ENCODE data around the gene FCGR2B. TPM values are rescaled to one million over a fixed set of nuclear protein-coding genes. Genes with fewer than 3 reads are reported as not detected.
"Not testable (repeated sequence)": the region's sequence is repeated elsewhere in the genome, so short reads cannot be mapped to it uniquely, and the experiment has no call there.

Gene FCGR2B
- total RNA-seq: 1.6 TPM

DNA sequence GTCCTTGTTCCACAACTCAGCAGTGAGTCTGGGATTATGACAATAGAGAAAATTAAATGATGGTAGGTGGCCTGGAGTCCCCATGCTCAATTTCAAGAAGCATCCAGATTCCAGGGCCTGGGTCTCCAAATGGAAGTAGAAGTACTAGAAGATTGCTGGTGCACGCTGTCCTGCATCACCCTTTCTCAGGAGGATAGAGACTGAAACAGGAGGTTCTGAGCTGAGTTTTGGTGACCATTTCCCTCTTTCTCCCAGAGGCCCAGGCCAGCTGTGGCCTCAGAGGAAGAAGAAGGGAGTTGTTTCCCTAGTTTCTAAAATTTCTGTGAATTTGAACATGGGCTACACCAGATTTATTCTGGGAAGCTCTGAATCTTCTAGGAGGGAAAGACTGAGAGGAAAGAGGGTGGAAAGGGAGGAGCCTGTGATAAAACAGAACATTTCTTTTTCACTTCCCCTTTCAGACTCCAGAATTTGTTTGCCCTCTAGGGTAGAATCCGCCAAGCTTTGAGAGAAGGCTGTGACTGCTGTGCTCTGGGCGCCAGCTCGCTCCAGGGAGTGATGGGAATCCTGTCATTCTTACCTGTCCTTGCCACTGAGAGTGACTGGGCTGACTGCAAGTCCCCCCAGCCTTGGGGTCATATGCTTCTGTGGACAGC, at the start of gene FCGR2B:
Gene FCGR2B (plus strand): TSS at position 460 of the 656 bp plus-strand sequence. CDS start 99 bp downstream, at position 559.
- DNase-seq: not testable (repeated sequence)

DNA sequence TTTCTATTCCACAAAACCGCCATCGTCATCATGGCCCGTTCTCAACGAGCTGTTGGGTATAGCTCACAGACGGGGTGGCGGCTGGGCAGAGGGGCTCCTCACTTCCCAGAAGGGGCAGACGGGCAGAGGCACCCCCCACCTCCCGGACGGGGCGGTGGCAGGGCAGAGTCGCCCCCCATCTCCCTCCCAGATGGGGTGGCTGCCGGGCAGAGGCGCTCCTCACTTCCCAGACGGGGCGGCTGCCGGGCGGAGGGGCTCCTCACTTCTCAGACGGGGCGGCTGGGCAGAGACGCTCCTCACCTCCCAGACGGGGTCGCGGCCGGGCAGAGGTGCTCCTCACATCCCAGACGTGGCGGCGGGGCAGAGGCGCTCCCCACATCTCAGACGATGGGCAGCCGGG, 46.5 kb upstream of the FCGR2B start:
- DNase-seq: not testable (repeated sequence)

DNA sequence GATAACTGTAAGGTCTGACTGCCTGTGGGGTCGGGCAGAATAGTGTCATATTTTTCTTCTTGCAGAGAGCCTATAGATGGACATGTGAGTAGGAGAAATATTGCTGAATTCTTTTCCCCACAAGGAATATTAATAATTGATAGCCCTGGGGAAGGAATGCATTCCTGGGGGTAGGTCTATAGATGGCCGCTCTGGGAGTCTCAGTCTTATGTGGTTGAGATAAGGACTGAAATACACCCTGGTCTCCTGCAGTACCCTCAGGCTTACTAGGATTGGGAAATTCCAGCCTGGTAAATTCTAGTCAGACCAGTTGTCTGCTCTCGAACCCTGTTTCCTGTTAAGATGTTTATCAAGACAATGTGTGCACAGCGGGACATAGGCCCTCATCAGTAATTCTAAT, 44.4 kb upstream of the FCGR2B start:
- not testable (repeated sequence) for DNase-seq

DNA sequence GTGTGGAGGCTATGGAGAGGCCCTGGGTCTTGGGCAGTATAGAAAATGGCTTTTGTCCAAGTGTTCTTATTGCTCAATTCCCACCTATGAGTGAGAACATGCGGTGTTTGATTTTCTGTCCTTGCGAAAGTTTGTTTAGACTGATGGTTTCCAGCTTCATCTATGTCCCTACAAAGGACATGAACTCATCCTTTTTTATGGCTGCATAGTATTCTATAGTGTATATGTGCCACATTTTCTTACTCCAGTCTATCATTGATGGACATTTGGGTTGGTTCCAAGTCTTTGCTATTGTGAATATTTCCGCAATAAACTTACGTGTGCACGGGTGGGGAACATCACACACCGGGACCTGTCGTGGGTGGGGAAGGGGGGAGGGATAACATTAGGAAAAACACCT, 42.5 kb upstream of the FCGR2B start:
- DNase-seq: not testable (repeated sequence)

DNA sequence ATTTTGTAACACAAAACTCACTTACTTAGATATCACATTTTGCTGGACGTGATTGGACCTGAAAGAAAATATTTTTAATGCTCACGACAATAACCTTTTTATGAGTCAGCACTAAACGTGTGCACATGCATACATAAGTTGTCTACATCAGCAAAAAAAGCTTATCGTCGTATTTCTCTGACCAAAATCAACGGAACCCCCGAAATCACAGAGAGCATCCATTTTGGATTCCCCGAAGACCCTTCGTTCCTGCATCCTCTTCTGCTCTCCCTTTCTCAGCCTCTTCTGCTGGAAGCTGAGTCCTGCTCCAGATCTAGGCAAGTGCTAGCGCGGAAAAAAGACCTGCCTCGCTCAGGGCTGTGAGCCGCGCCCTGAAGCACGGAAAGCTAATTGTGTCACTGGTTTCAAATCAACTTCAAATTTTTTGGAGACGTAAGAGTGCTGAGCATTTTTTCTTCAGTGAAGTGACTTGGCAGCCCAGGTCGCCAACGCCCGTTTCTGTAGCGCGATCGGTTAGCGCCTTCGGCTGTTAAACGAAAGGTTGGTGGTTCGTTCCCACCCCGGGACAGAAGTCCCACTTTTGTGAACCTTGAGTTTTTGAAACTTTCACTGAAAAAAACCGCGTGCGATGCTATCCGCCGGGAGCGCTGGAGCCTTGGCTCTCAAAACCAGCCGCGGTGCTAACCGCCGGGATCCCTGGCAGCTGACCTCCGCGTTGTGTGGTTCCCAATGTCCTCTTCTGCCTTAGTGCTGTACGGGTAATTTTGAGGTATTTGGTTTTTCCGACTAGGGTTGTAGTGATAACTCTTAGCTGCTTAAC, 41.6 kb upstream of the FCGR2B start:
- peak; percentile 80 for DNase-seq

DNA sequence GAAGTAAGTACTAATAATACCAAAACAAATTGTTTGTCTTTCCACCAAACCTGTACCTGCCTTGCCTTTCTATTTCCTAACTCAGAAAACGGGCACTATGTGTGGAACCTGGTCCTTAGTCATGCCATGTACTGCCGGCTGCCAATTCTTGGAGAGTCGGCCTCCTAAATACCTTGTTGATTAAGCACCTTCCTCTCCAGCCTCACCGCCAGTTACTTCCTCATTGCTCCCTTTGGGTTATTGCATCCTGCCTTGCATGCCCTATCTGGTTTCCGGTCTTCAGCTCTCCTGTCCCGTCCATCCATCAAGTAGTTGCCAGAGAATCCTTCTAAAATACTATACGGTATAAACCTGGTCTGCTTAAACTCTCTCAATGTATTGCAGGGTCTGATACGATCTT, 40.9 kb upstream of the FCGR2B start:
- not testable (repeated sequence) for DNase-seq

DNA sequence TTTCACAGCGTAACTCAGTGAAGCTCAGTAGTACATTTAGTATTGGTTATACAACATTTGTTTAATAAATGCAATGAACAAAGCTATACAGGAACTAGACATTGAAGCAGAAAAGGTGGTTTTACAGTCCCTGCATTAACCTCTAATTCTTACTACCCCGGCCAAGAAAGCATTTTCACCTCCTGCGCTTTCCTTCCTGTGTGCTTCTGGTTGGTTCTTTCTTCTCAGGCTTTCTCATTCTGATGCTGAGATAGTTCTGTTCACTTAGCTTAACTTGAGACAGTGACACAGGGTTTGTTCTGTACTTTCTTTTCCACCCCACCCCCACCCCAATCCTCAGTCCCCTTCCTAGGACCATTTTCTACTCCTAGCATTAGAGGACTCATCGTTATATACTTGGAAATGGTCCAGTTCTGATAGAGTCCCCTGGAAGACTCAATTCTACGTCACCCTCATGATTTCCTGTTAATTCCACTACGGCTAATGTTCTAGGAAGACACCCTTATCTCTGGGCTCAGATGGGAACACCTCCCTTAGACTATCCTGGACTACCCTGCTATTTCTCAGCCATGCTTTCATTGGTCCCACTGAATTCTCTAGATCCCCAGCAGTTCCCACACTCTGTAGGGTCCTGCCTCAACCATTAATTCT, 39.4 kb upstream of the FCGR2B start:
- not testable (repeated sequence) for DNase-seq

DNA sequence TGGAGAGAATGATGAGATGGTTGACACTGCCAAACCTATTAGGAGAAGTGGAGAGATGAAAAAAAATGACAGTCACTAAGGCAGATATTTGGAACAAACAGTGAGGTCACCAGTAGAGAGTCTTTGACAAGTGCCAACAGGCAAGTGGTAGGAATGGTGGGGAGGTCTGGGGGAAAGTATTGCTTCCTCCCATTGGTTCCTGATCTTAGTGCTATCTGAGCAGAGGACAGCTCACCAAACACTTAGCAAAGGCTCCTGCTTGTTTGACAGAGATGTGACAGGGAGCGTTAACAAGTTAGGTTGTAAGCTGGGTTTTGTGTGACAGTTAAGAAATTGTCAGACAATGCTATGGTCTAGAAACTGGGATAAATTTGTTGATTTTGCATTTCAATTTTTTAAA, 38.3 kb upstream of the FCGR2B start:
- DNase-seq: not testable (repeated sequence)

DNA sequence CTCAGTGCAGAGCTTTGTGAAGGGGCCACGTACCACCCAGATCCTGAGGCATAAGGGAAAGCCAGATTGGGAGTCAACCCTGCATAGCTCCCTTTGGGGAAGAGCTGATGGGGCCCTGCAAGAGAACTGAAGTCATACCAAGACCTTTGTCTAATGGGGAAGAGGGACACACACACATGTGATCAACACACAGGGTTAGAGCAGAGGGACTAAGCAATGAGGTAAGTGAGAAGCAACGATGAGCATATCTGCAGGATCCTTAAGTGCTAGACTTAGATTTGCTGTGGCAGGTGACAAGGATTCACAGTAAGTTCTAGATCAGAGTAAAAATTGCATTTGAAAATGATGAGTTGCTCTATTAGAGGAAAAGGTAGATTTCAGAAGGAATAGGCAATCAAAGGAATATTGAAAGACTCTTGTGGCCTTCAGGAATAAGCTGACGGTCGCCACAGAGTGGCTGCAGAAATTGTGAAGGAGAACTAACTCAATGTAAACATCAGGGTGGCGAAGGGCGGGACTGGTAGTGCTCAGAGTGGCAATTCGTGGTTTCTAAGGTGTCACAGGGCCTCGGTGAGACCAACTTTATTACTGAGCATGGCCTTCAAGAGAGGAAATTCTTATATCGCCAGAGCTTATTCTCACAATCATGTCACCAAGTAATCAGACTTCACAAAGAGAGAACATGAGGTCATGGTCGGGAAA, 36.3 kb upstream of the FCGR2B start:
- not testable (repeated sequence) for DNase-seq

DNA sequence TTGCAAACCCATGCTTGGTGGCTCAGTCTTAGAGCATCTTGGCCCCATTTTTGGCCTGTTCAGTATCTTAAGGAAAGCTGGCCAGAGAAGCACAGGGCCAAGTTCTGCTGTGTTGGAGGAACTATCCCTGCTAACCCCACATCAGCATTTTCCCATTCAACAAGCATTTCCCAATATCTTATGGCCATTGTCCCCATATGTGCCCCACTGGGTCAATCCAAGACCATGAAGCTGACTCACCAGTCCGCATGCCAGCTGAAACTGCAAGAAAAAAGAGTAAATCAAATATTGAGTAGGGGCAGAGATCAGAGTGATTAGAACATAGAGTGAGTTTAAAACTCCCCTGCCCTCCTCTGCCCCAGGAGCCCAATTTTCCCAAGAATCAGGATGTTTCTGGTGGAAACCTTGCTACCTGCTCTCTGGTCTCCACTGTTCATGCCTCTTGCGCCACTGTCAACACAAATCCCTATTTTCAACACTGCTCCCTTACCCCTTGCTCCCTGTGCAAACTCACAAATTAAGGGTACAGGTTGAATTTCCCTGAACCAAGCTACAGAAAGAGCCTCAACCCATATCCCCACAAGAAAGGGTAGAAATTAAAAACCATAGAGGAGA, 32.7 kb upstream of the FCGR2B start:
- DNase-seq: not testable (repeated sequence)

DNA sequence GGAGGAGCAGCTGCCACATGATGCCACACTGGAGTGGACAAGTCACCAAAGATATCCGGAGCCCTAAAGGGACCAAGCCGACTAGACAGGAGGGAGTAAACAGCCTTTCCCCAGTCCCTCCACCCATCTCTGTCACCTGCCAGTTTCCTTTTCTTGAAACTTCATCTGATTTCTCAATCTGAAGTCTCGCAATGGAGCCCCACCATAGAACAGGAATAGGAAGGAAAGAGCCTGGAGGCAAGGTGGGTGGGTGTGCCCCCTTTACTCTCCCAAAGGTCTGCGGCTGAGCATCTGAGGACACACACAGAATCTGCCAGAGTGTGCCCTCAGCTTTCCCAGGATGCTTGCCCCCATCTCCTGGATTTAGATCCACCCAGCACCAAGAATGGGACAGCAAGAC, 31.9 kb upstream of the FCGR2B start, which contains the start of gene FCGR3B:
Gene FCGR3B (minus strand): TSS at position 101 of the 400 bp plus-strand sequence. CDS start 82 bp downstream, at position 19.
- DNase-seq: no peak

DNA sequence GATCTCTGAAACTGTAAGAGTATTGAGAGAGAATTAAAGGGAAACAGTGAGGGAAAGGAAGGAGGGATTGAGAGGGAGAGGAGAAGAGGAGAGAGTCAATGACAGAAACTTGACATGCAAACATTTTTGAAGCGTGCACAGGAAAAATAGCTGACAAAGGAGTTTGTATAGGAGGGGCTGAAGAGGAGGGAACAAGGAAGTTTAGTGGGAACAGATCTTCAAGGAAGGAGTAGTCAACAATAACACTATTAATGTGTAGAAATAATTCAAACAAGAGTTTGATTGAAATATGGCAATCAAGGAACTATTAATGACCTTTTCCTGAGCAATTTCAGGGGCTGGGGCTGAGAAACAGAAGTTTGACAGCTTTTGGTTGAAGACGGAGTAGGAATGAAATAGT, 27.9 kb upstream of the FCGR2B start:
- not testable (repeated sequence) for DNase-seq

DNA sequence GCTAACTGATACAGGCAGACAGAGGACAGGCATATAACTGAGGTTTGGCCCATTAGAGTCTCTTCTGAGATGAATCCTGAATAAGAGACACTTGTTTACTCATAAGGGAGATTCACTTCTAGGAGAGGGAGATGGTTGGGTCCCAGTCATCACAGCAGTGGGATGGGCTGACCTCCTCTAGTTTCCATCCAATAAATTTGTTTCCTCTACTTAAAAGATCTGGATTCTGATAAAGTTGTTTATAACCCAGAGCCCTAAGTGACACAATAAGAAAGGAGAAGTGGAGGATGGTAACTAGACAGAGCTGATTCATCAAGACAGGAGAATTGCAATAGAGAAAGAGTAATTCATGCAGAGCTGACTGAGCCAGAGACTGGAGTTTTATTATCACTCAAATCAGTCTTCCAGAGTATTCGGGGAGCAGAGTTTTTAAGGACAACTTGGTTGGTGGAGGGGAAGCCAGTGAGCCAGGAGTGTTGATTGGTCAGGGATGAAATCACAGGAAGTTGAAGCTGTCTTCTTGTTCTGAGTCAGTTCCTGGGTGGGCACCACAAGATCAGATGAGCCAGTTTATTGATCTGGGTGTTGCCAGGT, 26.7 kb upstream of the FCGR2B start:
- not testable (repeated sequence) for DNase-seq

DNA sequence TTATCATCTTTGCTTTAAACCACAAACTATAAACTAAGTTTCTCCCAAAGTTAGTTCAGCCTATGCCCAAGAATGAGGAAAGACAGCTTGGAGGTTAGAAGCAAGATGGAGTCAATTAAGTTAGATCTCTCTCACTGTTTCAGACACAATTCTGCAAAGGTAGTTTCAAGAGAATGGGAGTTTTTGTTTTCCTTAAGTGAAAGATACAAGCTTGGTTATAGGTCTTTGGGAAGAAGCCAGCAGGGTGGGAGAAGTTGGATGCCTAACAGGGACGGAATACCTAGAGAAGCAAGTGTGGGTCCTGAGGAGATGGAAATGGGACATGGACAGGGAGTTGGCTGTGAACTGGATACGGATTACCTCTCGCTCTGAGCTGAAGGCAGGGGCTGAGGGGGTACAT, 26.0 kb upstream of the FCGR2B start:
- DNase-seq: not testable (repeated sequence)

DNA sequence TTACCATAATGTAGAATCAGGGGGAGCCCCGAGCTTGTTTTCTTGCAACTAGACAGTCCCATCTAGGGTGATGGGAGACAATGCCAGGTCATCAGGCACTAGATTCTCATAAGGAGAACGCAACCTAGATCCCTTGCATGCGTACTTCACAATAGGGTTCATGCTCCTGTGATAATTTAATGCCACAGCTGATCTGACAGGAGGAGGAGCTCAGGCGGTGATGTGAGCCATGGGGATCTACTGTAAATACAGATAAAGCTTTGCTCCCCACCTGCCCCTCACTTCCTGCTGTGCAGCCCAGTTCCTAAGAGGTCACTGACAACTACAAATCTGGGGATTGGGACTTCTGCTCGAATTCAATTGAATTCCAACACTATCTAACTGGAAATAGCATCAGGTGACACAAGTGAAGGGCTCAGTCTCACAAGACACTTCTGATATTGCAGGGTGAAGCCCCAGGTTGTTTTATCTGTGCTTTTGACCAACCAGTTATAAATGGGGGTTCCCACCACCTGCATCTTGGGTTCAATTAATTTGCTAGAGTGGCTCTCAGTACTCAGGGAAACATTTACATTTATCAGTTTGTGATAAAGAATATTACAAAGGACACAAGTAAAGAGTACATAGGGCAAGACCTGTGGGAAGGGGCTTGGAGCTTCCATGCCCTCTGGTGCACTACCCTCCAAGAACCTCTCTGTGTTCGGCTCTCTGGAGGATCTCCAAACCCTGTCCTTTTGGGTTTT, 24.5 kb upstream of the FCGR2B start:
- not testable (repeated sequence) for DNase-seq

DNA sequence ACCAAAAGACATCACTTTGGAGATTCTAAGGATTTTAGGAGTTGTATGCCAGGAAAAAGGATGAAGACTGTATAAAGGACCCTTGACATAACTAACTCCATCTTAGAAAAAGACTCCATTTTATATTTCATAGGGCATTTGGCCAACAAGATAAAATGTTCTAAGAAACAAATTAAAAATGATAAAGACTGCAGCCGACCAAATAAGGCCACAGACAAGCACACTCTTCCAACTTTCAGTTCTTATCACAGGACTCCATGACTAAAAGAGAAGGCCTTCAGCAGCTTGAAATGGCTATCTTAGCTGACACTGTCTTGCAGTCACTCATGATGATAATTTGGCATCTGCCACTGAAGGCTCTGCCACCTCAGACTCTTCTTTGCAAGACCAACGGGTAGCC, 23.7 kb upstream of the FCGR2B start:
- DNase-seq: not testable (repeated sequence)

DNA sequence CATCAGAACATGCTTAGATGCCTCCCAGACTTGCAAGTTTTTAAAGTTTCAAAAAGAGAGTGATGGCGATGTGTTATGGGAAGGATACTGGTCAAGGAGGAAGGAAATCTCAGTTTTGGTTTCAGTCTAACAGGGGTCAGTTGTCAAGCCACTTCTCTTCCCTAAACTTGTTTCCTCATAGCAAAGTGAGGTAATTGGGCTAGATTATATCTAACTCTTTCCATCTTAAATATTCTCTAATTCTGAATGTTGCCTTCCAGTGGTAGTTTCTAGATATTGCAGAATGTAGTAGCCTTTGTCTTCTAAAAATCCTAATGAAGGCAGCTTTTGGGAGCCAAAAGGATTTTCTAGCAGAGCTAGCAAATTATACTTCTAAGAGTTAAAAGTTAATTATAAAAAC, 20.2 kb upstream of the FCGR2B start:
- peak; percentile 3 for DNase-seq

DNA sequence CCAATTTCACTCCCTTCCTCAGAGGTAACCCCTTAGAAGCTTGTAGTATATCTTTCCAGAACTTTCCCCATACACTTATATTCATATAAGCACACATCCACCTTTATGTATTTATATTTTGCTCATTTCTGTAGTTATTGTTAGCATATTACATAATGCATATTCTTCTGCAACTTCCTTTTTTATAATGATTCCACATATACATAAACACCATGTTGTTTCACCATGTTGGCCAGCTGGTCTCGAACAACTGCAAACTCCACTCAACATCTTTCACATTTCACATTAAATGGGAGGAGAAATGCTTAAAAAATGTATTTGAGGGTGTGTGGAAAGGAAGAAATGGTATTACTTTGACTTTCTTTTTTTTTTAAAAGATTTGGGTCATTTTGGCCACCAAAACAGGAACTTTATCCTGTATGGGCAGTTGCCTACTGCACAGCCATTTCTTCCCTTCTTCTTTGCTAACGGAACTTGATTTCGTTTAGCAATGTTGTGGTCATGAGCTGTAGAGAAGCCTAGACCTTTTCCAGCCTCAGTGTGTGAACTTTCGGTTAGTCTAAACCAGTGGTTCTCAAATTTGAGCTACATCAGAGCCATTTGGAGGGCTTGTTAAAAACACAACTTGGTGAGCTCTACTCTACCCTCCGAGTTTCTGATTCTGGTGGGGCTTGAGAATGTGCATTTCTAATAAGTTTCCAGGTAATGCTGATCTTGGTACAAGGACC, 19.3 kb upstream of the FCGR2B start:
- DNase-seq: not testable (repeated sequence)

DNA sequence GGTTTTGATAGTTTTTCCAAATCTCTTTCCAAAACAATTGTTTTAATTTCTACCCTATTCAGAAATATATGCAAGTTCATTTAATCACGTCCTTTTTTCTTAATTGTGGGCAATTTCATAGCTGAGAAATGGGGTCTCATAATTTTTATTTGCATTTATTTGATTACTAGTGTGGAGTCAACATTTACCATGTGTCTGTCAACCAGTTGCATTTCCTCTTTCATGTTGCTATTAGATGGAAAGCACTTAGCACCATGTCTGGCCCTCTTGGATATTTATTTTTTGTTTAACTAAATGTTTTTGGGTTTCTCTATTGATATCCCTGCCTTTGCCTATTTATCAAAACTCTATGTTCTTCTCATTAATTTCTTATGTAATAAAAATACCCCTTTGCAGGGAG, 18.1 kb upstream of the FCGR2B start:
- DNase-seq: not testable (repeated sequence)
